ENCODE data around the gene ETHE1.

GRCh38 chr19:43569657-43570056 is 42.7 kb upstream of the ETHE1 start:
- TF ChIP-seq, protein P1, sequence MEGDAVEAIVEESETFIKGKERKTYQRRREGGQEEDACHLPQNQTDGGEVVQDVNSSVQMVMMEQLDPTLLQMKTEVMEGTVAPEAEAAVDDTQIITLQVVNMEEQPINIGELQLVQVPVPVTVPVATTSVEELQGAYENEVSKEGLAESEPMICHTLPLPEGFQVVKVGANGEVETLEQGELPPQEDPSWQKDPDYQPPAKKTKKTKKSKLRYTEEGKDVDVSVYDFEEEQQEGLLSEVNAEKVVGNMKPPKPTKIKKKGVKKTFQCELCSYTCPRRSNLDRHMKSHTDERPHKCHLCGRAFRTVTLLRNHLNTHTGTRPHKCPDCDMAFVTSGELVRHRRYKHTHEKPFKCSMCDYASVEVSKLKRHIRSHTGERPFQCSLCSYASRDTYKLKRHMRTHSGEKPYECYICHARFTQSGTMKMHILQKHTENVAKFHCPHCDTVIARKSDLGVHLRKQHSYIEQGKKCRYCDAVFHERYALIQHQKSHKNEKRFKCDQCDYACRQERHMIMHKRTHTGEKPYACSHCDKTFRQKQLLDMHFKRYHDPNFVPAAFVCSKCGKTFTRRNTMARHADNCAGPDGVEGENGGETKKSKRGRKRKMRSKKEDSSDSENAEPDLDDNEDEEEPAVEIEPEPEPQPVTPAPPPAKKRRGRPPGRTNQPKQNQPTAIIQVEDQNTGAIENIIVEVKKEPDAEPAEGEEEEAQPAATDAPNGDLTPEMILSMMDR (IDR thresholded peaks at IDR 0.05), result no peak
- no peak for TF ChIP-seq POLR2A (IDR thresholded peaks at IDR 0.05)
